ENCODE measurements around the gene ITGB2. TPM values are rescaled to one million over a fixed set of nuclear protein-coding genes. Genes with fewer than 3 reads are reported as not detected.

The ITGB2 gene
- polyA plus RNA-seq, 3 donors = 8.8 to 13.0 (median 10.5) TPM

Other genes with a start within 250 kb of the ITGB2 start
- gene KRTAP12-1, start 238.7 kb downstream of the ITGB2 start, polyA plus RNA-seq (ENCODE audit: insufficient read length in 3 of 3) = not detected
- gene KRTAP10-12, start 223.7 kb downstream of the ITGB2 start, polyA plus RNA-seq (ENCODE audit: insufficient read length in 3 of 3) = not detected
- 1 to 10 TPM in 1 of 3 donors, under 1 TPM in 2; 0.82 to 1.5 (median 0.89) TPM for gene TSPEAR, start 209.3 kb downstream of the ITGB2 start, polyA plus RNA-seq (ENCODE audit: insufficient read length in 3 of 3)
- gene UBE2G2, start 119.1 kb downstream of the ITGB2 start, polyA plus RNA-seq (ENCODE audit: insufficient read length in 3 of 3) = 100 to 1,000 TPM in 1 of 3 donors, 10 to 100 TPM in 2; 82.1 to 132 (median 83.4) TPM
- gene SUMO3, start 102.8 kb downstream of the ITGB2 start, polyA plus RNA-seq (ENCODE audit: insufficient read length in 3 of 3) = 100 to 1,000 TPM in 2 of 3 donors, 10 to 100 TPM in 1; 93.3 to 123 (median 115) TPM
- gene PTTG1IP, start 47.2 kb downstream of the ITGB2 start, polyA plus RNA-seq (ENCODE audit: insufficient read length in 3 of 3) = 100 to 1,000 TPM; 260 to 299 (median 281) TPM
- 10 to 100 TPM; 12.6 to 23.3 (median 19.8) TPM for gene SLX9, start 19.1 kb upstream of the ITGB2 start, polyA plus RNA-seq (ENCODE audit: insufficient read length in 3 of 3)
- 10 to 100 TPM; 15.2 to 22.2 (median 17.6) TPM for gene ADARB1, start 153.7 kb upstream of the ITGB2 start, polyA plus RNA-seq (ENCODE audit: insufficient read length in 3 of 3)